H1 (cell line): Measurements from ENCODE around the gene BSND. TPM values are rescaled to one million over a fixed set of nuclear protein-coding genes. Genes with fewer than 3 reads are reported as not detected.

Experiments
- polyA plus RNA-seq, 7 experiments: library from polyadenylated mRNA; depleted of rRNA in 3 of 7; stranded (reverse) in 5 of 7; unstranded in 2 of 7; fragments of >200 nt in 5 of 7; fragments of 200-250 nt in 2 of 7; gene quantifications; 1 replicate in 5 of 7; 2 replicates in 1 of 7; 4 replicates in 1 of 7; pipeline versions ENCODE4 v1.2.1 to v1.2.3, GENCODE V29; 2011 to 2013; ENCODE audit warnings: missing spikeins in 2 of 7, mixed read lengths in 2 of 7
- total RNA-seq: library from RNA; stranded (reverse); fragmentation: NEBNext Ultra II Directional; extraction: Animal tissue kit (Norgen Biotek cat#: 25700); gene quantifications from 2 replicates; pipeline ENCODE4 v1.2.1, GENCODE V29; 2021

BSND gene
- total and polyA plus RNA-seq, 2 of the 8 experiments (the other 6 are each of a cell fraction or from before 2014, with no cell fraction given), result 0.43 to 0.68 TPM

Other genes with a start within 250 kb of the BSND start
- 10.0 and 10.4 TPM in 2 replicates for gene PARS2, start 234.4 kb upstream of the BSND start, total RNA-seq
- 8.9 and 11.8 TPM in 2 replicates for gene PARS2, start 234.4 kb upstream of the BSND start, polyA plus RNA-seq (2011; rRNA removed)
- gene TTC22, start 197.6 kb upstream of the BSND start, total RNA-seq, result 1.1 and 1.6 TPM in 2 replicates
- 1.00 and 1.7 TPM in 2 replicates for gene TTC22, start 197.6 kb upstream of the BSND start, polyA plus RNA-seq (2011; rRNA removed)
- gene DHCR24, start 111.7 kb upstream of the BSND start, total RNA-seq, result 419 and 455 TPM in 2 replicates
- 370 and 611 TPM in 2 replicates for gene DHCR24, start 111.7 kb upstream of the BSND start, polyA plus RNA-seq (2011; rRNA removed)
- gene TMEM61, start 18.3 kb upstream of the BSND start, total RNA-seq, result 0.50 and 0.54 TPM in 2 replicates
- 1.4 and 2.0 TPM in 2 replicates for gene TMEM61, start 18.3 kb upstream of the BSND start, polyA plus RNA-seq (2011; rRNA removed)
- gene PCSK9, start 40.6 kb downstream of the BSND start, total RNA-seq, result 32.3 and 33.8 TPM in 2 replicates
- 22.3 and 39.4 TPM in 2 replicates for gene PCSK9, start 40.6 kb downstream of the BSND start, polyA plus RNA-seq (2011; rRNA removed)
- 33.8 and 34.6 TPM in 2 replicates for gene USP24, start 216.4 kb downstream of the BSND start, total RNA-seq
- gene USP24, start 216.4 kb downstream of the BSND start, polyA plus RNA-seq (2011; rRNA removed), result 7.4 and 11.1 TPM in 2 replicates